ENCODE results near the gene ILRUN.

- no peak for TF ChIP-seq HDAC2 (IDR thresholded peaks at IDR 0.05; ENCODE audit: borderline replicate concordance in 1 of 2, low read depth in 2 of 2, low read length in 2 of 2)
- TF ChIP-seq, protein P1, sequence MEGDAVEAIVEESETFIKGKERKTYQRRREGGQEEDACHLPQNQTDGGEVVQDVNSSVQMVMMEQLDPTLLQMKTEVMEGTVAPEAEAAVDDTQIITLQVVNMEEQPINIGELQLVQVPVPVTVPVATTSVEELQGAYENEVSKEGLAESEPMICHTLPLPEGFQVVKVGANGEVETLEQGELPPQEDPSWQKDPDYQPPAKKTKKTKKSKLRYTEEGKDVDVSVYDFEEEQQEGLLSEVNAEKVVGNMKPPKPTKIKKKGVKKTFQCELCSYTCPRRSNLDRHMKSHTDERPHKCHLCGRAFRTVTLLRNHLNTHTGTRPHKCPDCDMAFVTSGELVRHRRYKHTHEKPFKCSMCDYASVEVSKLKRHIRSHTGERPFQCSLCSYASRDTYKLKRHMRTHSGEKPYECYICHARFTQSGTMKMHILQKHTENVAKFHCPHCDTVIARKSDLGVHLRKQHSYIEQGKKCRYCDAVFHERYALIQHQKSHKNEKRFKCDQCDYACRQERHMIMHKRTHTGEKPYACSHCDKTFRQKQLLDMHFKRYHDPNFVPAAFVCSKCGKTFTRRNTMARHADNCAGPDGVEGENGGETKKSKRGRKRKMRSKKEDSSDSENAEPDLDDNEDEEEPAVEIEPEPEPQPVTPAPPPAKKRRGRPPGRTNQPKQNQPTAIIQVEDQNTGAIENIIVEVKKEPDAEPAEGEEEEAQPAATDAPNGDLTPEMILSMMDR (IDR thresholded peaks at IDR 0.05; ENCODE audit: control extremely low read depth in 1 of 3, insufficient read depth in 1 of 3, low read depth in 1 of 3, low read length in 3 of 3), result no peak
- no peak for TF ChIP-seq ZNF274 (IDR thresholded peaks at IDR 0.05; ENCODE audit: borderline replicate concordance, extremely low read depth, low read length)
- TF ChIP-seq EZH2 (IDR thresholded peaks at IDR 0.05; ENCODE audit: low read depth, low read length, severe bottlenecking), result no peak
- no peak for TF ChIP-seq JUN (IDR thresholded peaks at IDR 0.05; ENCODE audit: low read depth, low read length)
- no peak for TF ChIP-seq NRF1 (IDR thresholded peaks at IDR 0.05; ENCODE audit: low read depth, low read length)
Observed at GRCh38 chr6:34652263-34652662, 44.3 kb downstream of the ILRUN start.
